RWPE2 (cell line): Measurements from ENCODE around the gene MT1A.

Source experiments
- ATAC-seq: fragments of 200-7000 bp; cut with Tn5 transposase; 3 replicates; pipeline ENCODE4 v1.9.1; 2021; ENCODE audit warnings: low read depth
- DNase-seq: peaks from one replicate; pipeline ENCODE4 v3.0.0-alpha.2; 2020; ENCODE audit warnings: low spot score
- H3K27ac ChIP-seq: fragments of 450-650 bp; 2 replicates; pipeline ENCODE4 v1.5.1; 2017; ENCODE audit warnings: mild to moderate bottlenecking; ENCODE audit not compliant: poor library complexity, severe bottlenecking
- H3K27me3 ChIP-seq: fragments of 250-450 bp; sonication (Bioruptor Pico); 2 replicates; pipeline ENCODE4 v1.5.1; 2021; ENCODE audit warnings: mild to moderate bottlenecking, moderate library complexity; ENCODE audit not compliant: insufficient read depth, poor library complexity, severe bottlenecking
- H3K36me3 ChIP-seq: fragments of 250-450 bp; sonication (Bioruptor Pico); 2 replicates; pipeline ENCODE4 v1.5.1; 2020; ENCODE audit warnings: low read depth, mild to moderate bottlenecking, moderate library complexity
- H3K4me1 ChIP-seq: fragments of 250-450 bp; sonication (Bioruptor Pico); 2 replicates; pipeline ENCODE4 v1.5.1; 2021; ENCODE audit warnings: mild to moderate bottlenecking, moderate library complexity; ENCODE audit not compliant: insufficient read depth, poor library complexity, severe bottlenecking
- H3K4me3 ChIP-seq: fragments of 250-450 bp; sonication (Bioruptor Pico); 2 replicates; pipeline ENCODE4 v1.5.1; 2021; ENCODE audit warnings: mild to moderate bottlenecking, moderate library complexity; ENCODE audit not compliant: severe bottlenecking
- H3K9me3 ChIP-seq: fragments of 250-450 bp; sonication (Bioruptor Pico); 2 replicates; pipeline ENCODE4 v1.5.1; 2021; ENCODE audit warnings: mild to moderate bottlenecking, moderate library complexity; ENCODE audit not compliant: severe bottlenecking
- TF ChIP-seq, protein P1 (sequence below): fragments of 450-650 bp; IDR thresholded peaks from one replicate; pipeline ENCODE4 v1.5.1; 2017; ENCODE audit warnings: mild to moderate bottlenecking, moderate library complexity; ENCODE audit not compliant: poor library complexity, severe bottlenecking

Gene MT1A

DNA sequence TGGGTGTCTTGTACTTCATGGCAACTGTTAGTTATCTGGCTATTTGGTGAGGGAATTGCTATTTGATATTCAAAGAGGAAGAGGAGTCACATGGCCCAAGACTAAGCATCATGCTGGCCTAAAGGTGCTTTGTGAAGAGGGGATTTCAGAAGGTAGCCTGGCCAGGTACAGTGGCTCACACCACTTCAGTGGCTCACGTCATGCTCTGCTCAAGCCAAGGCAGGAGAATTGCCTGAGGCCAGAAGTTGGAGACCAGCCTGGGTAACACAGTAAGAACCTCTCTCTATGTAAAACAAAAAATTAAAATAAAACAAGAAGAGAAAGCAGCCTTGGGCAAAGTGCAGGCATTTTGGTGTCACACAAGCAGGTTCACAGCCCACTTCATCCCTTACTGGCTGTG lies 6.8 kb downstream of the MT1A start:
- peaks cover 14% of the 10 kb centered on the region for H3K4me1 ChIP-seq
- H3K4me3 ChIP-seq, result no peak overlapping the region
- ATAC-seq (no peak), DNase-seq (no peak)
- H3K27ac ChIP-seq, result no peak overlapping the region
- TF ChIP-seq, protein P1, sequence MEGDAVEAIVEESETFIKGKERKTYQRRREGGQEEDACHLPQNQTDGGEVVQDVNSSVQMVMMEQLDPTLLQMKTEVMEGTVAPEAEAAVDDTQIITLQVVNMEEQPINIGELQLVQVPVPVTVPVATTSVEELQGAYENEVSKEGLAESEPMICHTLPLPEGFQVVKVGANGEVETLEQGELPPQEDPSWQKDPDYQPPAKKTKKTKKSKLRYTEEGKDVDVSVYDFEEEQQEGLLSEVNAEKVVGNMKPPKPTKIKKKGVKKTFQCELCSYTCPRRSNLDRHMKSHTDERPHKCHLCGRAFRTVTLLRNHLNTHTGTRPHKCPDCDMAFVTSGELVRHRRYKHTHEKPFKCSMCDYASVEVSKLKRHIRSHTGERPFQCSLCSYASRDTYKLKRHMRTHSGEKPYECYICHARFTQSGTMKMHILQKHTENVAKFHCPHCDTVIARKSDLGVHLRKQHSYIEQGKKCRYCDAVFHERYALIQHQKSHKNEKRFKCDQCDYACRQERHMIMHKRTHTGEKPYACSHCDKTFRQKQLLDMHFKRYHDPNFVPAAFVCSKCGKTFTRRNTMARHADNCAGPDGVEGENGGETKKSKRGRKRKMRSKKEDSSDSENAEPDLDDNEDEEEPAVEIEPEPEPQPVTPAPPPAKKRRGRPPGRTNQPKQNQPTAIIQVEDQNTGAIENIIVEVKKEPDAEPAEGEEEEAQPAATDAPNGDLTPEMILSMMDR, result no peak
- H3K9me3 ChIP-seq, result no peaks in the 10 kb centered on the region
- H3K36me3 ChIP-seq, result no peaks in the 10 kb centered on the region
- H3K27me3 ChIP-seq, result no peaks in the 10 kb centered on the region

DNA sequence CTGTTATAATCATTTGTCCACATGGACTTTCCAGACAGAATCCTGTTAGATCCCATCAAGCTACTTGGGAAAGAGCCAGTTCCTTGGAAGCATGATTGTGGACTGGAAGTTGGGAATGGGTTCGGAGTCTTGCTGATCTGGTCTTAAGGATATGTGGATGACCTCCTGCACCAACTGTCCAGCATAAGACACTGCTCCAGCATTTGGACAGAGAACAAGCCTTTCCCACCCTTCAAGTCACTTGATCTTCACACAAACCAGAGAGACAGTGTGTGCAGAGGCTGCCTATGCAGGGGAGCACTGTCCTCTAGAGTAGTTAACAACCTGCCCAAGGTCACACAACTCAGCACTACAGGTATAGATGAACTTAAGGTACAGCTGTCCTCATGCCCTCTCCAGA lies 7.4 kb downstream of the MT1A start:
- H3K27ac ChIP-seq, result no peak overlapping the region
- DNase-seq (no peak), ATAC-seq (no peak)
- H3K27me3 ChIP-seq, result no peaks in the 10 kb centered on the region
- H3K4me3 ChIP-seq, result no peak overlapping the region
- no peaks in the 10 kb centered on the region for H3K36me3 ChIP-seq
- H3K4me1 ChIP-seq, result peaks cover 14% of the 10 kb centered on the region
- H3K9me3 ChIP-seq, result no peaks in the 10 kb centered on the region
- TF ChIP-seq, protein P1, result no peak

DNA sequence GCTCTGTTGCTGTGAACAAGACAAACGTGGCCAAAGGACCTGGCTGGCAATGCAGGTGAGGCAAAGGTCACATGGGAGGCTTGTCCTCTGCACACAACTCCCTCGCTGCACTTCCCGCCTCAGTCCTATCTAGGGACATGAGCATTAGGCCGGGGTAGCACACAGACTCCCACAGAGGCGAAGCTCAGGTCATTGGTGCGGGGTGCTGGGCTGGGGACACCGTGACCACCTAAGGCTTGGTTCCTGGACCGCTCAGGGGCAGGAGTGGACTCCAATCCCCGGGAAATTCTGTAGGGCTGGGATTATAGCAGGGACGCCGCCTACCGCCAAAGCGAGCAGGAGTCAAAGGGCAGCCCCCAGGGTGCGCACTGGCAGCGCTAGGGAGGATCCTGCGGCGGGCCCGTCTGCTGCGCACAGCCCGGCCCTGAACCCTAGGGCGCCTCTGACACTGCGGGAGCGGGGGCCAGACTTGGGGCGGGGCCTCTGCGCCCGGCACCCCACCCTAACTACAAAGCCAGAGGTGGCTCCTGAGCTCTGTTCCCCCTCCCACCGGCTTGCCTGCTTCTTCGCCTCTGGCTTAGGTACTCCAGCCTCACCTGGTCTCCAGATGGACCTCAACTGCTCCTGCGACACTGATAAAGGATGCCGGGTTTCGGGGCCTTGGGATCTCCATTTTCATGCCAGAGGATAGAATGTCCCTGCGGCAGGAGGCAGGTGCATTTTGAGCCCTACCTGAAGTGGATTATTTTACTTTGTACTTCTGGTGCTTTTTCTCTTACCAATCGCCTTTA lies 9.4 kb downstream of the MT1A start:
- Histone ChIP-seq H3K36me3 (no peaks in the 10 kb centered on the region), H3K9me3 (no peaks in the 10 kb centered on the region), H3K27ac (no peak overlapping the region), H3K27me3 (no peaks in the 10 kb centered on the region), H3K4me1 (peaks cover 14% of the 10 kb centered on the region), H3K4me3 (no peak overlapping the region)
- TF ChIP-seq, protein P1, result no peak
- ATAC-seq (no peak), DNase-seq (no peak)

DNA sequence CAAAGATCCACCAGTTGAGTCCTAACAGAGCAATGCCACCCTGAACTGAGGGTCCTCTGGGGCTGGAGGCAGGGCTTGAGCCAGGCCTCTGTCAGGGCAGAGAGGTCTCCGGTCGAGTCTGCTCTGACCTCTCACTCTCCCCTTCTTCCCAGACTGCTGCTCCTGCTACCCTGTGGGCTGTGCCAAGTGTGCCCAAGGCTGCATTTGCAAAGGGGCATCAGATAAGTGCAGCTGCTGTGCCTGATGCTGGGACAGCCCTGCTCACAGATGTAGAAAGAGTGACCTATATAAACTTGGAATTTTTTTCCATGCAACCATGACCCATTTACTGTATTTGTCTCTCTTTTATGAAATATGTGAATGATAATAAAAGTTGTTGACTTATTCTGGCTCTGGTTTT lies 10.8 kb downstream of the MT1A start:
- TF ChIP-seq, protein P1, result no peak
- no peaks in the 10 kb centered on the region for H3K27me3 ChIP-seq
- no peaks in the 10 kb centered on the region for H3K36me3 ChIP-seq

DNA sequence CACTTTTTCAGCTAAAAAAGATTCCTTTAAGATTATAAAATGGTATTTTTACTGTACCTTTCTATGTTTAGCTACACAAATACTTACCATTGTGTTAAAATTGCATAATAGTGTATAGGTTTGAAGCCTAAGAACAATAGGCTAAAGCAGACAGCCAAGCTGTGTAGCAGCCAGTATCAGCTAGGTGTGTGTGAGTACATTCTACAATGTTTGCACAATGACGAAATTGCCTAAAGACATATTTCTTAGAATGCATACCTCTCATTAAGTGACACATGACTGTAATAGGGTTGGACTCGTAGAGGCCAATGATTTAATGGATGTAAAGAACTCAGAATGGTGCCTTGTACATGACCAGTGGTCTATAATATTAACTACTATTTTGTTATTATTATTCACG lies 11.4 kb downstream of the MT1A start:
- ATAC-seq (peak; percentile 96), DNase-seq (no peak)
- Histone ChIP-seq H3K4me1 (peaks cover 14% of the 10 kb centered on the region), H3K27ac (peak overlapping the region; percentile 37), H3K4me3 (no peak overlapping the region), H3K9me3 (no peaks in the 10 kb centered on the region), H3K36me3 (no peaks in the 10 kb centered on the region), H3K27me3 (no peaks in the 10 kb centered on the region)
- TF ChIP-seq, protein P1, result no peak

More for the DNA sequence above, 10.8 kb downstream of the MT1A start:
- Histone ChIP-seq H3K9me3 (no peaks in the 10 kb centered on the region), H3K4me3 (no peak overlapping the region), H3K4me1 (peaks cover 14% of the 10 kb centered on the region), H3K27ac (peak overlapping the region; percentile 37)
- ATAC-seq (peak; percentile 7; the same call in 1 of the 3 replicates), DNase-seq (no peak)
